DMS 273 treated with DMSO at 0.1 percent for 48 hours (cell line): ENCODE results near the gene TOP1.

Source experiments
- DNase-seq: peaks from one replicate; lab custom pipeline; 2025; lab: John Stamatoyannopoulos, UW

Gene TOP1

DNA sequence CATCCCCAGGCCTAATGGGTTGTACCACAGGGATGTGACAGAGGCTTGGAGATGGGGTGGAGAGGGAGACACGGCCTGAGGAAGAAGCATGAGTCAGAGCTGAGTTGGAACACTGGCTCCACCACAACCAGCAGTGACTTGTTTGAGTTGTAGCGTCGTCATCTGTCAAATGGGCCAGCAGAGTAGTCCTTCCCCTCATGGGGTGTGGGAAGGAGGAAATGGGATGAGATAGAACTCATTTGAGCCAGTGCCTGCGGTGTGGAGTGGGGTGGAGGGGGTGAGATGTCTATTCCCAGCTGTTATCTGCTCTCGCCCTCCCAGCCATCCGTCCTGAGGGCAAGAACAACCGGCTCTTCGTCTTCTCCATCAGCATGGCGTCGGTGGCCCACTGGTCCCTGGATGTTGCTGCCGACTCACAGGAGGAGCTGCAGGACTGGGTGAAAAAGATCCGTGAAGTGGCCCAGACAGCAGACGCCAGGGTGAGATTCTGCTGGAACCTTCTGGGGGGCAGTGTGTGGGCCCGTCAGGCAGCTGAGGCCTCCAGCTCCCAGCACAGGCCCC, 141.2 kb downstream of the TOP1 start:
- no peak for DNase-seq

DNA sequence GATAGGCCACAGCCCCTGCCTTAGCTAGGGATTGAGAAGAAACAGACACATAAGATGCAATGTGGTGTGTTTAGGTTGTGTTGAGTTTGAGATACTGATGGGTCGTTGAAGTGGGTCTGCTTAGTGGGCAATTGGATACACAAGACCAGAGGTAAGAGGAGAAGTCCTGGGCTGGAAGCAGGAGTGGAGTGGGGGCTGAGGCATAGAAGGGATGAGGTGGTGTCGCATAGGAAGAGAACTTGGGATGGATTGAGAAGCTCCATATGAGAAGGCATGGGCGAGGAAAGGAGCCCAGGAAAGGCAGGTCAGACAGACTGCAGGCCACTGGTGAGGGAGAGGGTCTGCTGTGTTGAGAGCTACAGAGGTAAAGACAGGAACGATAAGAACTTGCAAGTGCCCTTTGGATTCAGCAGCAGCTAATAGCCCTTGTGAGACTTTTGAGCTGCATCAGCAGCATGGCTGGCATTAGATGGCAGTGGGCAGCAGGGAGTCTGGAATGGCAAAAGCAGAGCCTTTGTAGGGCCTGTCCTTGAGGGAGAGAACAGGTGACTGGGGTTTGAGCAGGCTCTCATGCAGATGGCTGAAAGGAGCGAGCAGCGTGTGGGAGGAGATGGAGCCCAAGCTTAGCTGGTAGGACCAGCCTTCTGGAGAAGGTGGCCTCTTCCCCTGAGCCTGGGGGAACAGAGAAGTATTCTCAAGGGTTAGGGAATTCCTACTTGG, 141.9 kb downstream of the TOP1 start:
- DNase-seq, result no peak

DNA sequence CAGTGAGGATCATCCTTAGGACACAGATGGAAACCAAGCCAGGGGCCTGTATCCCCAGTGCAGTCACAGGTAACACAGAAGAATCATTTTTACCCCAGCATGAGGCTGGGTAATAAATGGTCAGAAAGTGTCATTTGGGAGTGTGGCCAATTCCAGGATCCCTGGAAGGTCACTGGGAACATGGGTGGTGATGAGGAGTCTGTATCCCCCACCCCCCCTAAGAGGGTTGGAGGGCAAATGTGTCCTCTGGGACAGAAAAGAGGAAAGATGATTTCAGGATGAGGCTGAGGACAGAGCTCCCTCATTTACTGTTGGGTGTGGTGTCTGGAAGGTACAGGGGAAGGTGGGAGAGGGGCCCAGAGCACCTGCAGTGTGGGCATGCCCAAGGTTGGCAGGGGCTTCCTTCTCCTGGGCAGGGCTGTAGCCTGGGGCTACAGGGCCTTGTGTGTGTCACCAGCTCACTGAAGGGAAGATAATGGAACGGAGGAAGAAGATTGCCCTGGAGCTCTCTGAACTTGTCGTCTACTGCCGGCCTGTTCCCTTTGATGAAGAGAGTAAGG, 143.2 kb downstream of the TOP1 start:
- no peak for DNase-seq

DNA sequence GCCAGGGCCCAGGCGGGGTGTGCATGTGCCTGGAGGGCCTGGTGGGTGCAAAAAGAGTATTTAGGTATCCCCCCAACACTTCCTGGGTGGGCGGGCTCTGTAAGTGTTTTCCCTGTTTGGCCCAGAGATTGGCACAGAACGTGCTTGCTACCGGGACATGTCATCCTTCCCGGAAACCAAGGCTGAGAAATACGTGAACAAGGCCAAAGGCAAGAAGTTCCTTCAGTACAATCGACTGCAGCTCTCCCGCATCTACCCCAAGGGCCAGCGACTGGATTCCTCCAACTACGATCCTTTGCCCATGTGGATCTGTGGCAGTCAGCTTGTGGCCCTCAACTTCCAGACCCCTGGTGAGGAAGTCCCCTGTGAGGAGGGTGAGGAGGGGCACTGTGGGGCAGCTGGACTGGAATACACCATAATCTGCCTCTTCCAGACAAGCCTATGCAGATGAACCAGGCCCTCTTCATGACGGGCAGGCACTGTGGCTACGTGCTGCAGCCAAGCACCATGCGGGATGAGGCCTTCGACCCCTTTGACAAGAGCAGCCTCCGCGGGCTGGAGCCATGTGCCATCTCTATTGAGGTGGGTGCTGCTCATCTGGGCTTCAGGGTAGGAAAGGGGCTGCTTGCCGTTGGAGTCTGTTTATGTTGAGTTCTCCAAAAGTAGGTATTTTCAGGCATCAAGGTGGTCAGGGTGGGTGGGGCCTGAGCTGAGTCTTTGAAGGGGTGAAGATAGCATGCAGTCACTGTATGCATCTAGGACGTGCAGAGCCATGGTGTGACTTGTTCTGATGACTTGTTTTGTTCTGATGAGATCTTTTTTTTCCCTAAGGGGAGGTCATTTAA, 143.9 kb downstream of the TOP1 start:
- no peak for DNase-seq

DNA sequence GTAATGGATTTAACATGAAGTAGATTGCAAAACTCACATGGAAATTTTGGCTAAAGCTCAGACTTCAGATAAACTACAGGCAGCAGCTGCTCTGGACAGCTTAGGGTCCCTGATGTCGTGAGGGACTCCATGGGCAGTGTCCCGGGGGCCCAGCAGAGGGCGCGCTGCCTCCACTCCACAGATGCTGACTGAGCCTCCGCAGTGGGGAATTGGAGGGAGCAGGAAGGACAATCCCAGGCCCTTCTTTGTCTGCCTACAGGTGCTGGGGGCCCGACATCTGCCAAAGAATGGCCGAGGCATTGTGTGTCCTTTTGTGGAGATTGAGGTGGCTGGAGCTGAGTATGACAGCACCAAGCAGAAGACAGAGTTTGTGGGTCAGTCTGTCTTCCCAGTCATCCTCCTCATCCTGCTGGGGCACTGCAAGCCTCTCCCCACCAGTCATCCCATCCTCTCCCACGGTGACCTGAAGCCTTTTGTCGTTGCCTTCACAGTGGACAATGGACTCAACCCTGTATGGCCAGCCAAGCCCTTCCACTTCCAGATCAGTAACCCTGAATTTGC, 144.6 kb downstream of the TOP1 start:
- DNase-seq, result no peak

DNA sequence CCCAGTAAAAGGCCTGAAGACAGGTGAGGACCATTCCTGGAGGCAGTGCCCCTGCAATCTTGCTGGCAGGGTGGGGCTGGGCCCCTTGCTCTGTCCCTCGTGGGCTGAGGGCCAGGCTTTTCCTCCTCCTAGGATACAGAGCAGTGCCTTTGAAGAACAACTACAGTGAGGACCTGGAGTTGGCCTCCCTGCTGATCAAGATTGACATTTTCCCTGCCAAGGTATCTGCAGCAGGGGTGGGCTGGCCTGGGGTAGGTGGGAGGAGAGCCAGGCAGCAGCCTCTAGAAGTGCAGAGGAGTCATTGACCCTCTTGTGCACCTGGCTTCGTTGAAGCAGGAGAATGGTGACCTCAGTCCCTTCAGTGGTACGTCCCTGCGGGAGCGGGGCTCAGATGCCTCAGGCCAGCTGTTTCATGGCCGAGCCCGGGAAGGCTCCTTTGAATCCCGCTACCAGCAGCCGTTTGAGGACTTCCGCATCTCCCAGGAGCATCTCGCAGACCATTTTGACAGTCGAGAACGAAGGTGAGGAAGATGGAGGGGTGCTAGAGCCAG, 145.2 kb downstream of the TOP1 start:
- no peak for DNase-seq
